Pulmonary artery endothelial cell (primary cell): ENCODE measurements around the gene SLC2A3. TPM values are rescaled to one million over a fixed set of nuclear protein-coding genes. Genes with fewer than 3 reads are reported as not detected.
"Not testable (repeated sequence)": the region's sequence is repeated elsewhere in the genome, so short reads cannot be mapped to it uniquely, and the experiment has no call there.

ENCODE experiments used
- DNase-seq: peaks from one replicate; pipeline ENCODE4 v3.0.0-alpha.2; 2011; ENCODE audit warnings: low read depth, low spot score
- total RNA-seq: library from RNA; depleted of rRNA; stranded (reverse); fragments of >200 nt; gene quantifications from 2 replicates; pipeline ENCODE4 v1.2.3, GENCODE V29; 2014

SLC2A3 gene
- total RNA-seq, 1 donor from 2014 or later, result 36.9 TPM

GRCh38 chr12:7916936-7917335, 19.1 kb downstream of the SLC2A3 start:
- DNase-seq, result no peak

- no peak for DNase-seq
Observed at GRCh38 chr12:7915661-7916403, 20.2 kb downstream of the SLC2A3 start.

- DNase-seq, result not testable (repeated sequence)
Observed at GRCh38 chr12:7910106-7910505, 25.9 kb downstream of the SLC2A3 start.

GRCh38 chr12:7907009-7907408, 29.0 kb downstream of the SLC2A3 start:
- DNase-seq, result no peak

- not testable (repeated sequence) for DNase-seq
Observed at GRCh38 chr12:7906303-7906702, 29.7 kb downstream of the SLC2A3 start.

GRCh38 chr12:7905600-7906125, 30.3 kb downstream of the SLC2A3 start:
- not testable (repeated sequence) for DNase-seq

GRCh38 chr12:7905071-7905470, 30.9 kb downstream of the SLC2A3 start:
- DNase-seq, result peak; percentile 13

- not testable (repeated sequence) for DNase-seq
Observed at GRCh38 chr12:7902416-7902815, 33.6 kb downstream of the SLC2A3 start.

GRCh38 chr12:7899755-7900154, 36.2 kb downstream of the SLC2A3 start:
- DNase-seq, result no peak

- DNase-seq, result not testable (repeated sequence)
Observed at GRCh38 chr12:7896726-7897125, 39.3 kb downstream of the SLC2A3 start.

GRCh38 chr12:7892186-7892980, 43.6 kb downstream of the SLC2A3 start:
- DNase-seq, result no peak

GRCh38 chr12:7884689-7885088, 51.3 kb downstream of the SLC2A3 start:
- no peak for DNase-seq

GRCh38 chr12:7881736-7882120, 54.3 kb downstream of the SLC2A3 start:
- not testable (repeated sequence) for DNase-seq

GRCh38 chr12:7880952-7881735, 54.8 kb downstream of the SLC2A3 start:
- not testable (repeated sequence) for DNase-seq

GRCh38 chr12:7879246-7879645, 56.7 kb downstream of the SLC2A3 start:
- no peak for DNase-seq

GRCh38 chr12:7877420-7877819, 58.6 kb downstream of the SLC2A3 start:
- no peak for DNase-seq

- no peak for DNase-seq
Observed at GRCh38 chr12:7872566-7873319, 63.2 kb downstream of the SLC2A3 start, which contains the start of gene SLC2A14. Gene SLC2A14, minus strand, starts transcription at chr12:7872915. Its CDS starts 3,035 bp downstream, at chr12:7869880.

GRCh38 chr12:7870335-7870734, 65.7 kb downstream of the SLC2A3 start:
- DNase-seq, result no peak
